ENCODE data around the gene VEPH1. TPM values are rescaled to one million over a fixed set of nuclear protein-coding genes. Genes with fewer than 3 reads are reported as not detected.

The VEPH1 gene
- total RNA-seq, 1 donor from 2014 or later = 0.78 TPM

GRCh38 chr3:157491136-157491535, 12.1 kb downstream of the VEPH1 start:
- intact Hi-C loops (cut with DNase I) = no loop called here
- DNase-seq (ENCODE audit: low spot score) = no peak

- intact Hi-C loops (cut with DNase I) = no loop called here
- no peak for DNase-seq (ENCODE audit: low spot score)
These were observed 15.1 kb downstream of the VEPH1 start for GRCh38 chr3:157488144-157488543.

GRCh38 chr3:157487339-157487738, 15.9 kb downstream of the VEPH1 start:
- DNase-seq (ENCODE audit: low spot score) = no peak
- intact Hi-C loops (cut with DNase I) = no loop called here

GRCh38 chr3:157479464-157480243, 23.6 kb downstream of the VEPH1 start:
- no peak for DNase-seq (ENCODE audit: low spot score)
- intact Hi-C loops (cut with DNase I) = no loop called here

- intact Hi-C loops (cut with DNase I) = no loop called here
These were observed 25.8 kb downstream of the VEPH1 start for GRCh38 chr3:157477441-157477840.

GRCh38 chr3:157475921-157476414, 27.2 kb downstream of the VEPH1 start:
- no peak for DNase-seq (ENCODE audit: low spot score)
- intact Hi-C loops (cut with DNase I) = no loop called here

More at GRCh38 chr3:157477441-157477840, 25.8 kb downstream of the VEPH1 start:
- no peak for DNase-seq (ENCODE audit: low spot score)

- DNase-seq (ENCODE audit: low spot score) = no peak
- intact Hi-C loops (cut with DNase I) = no loop called here
These were observed 30.6 kb downstream of the VEPH1 start for GRCh38 chr3:157472648-157473047.

GRCh38 chr3:157471064-157471463, 32.2 kb downstream of the VEPH1 start:
- DNase-seq (ENCODE audit: low spot score) = no peak
- intact Hi-C loops (cut with DNase I) = no loop called here

GRCh38 chr3:157469561-157470294, 33.5 kb downstream of the VEPH1 start:
- DNase-seq (ENCODE audit: low spot score) = no peak
- intact Hi-C loops (cut with DNase I) = no loop called here

GRCh38 chr3:157467200-157467599, 36.0 kb downstream of the VEPH1 start:
- intact Hi-C loops (cut with DNase I) = no loop called here
- DNase-seq (ENCODE audit: low spot score) = no peak

GRCh38 chr3:157465741-157466140, 37.5 kb downstream of the VEPH1 start:
- no peak for DNase-seq (ENCODE audit: low spot score)
- intact Hi-C loops (cut with DNase I) = no loop called here

- DNase-seq (ENCODE audit: low spot score) = no peak
- intact Hi-C loops (cut with DNase I) = no loop called here
These were observed 38.9 kb downstream of the VEPH1 start for GRCh38 chr3:157464321-157464720.

- intact Hi-C loops (cut with DNase I) = no loop called here
These were observed 39.4 kb downstream of the VEPH1 start for GRCh38 chr3:157463816-157464215.

GRCh38 chr3:157460253-157460652, 43.0 kb downstream of the VEPH1 start:
- DNase-seq (ENCODE audit: low spot score) = no peak

More at GRCh38 chr3:157463816-157464215, 39.4 kb downstream of the VEPH1 start:
- no peak for DNase-seq (ENCODE audit: low spot score)

GRCh38 chr3:157459706-157460105, 43.5 kb downstream of the VEPH1 start:
- intact Hi-C loops (cut with DNase I) = no loop called here

More at GRCh38 chr3:157460253-157460652, 43.0 kb downstream of the VEPH1 start:
- intact Hi-C loops (cut with DNase I) = no loop called here

GRCh38 chr3:157453824-157454223, 49.4 kb downstream of the VEPH1 start:
- intact Hi-C loops (cut with DNase I) = no loop called here
- no peak for DNase-seq (ENCODE audit: low spot score)

More at GRCh38 chr3:157459706-157460105, 43.5 kb downstream of the VEPH1 start:
- DNase-seq (ENCODE audit: low spot score) = no peak

GRCh38 chr3:157452097-157452496, 51.1 kb downstream of the VEPH1 start:
- DNase-seq (ENCODE audit: low spot score) = no peak

GRCh38 chr3:157447026-157447694, 56.1 kb downstream of the VEPH1 start:
- no peak for DNase-seq (ENCODE audit: low spot score)
- intact Hi-C loops (cut with DNase I) = no loop called here

More at GRCh38 chr3:157452097-157452496, 51.1 kb downstream of the VEPH1 start:
- intact Hi-C loops (cut with DNase I) = no loop called here

- intact Hi-C loops (cut with DNase I) = no loop called here
- DNase-seq (ENCODE audit: low spot score) = no peak
These were observed 57.4 kb downstream of the VEPH1 start for GRCh38 chr3:157445857-157446256.

GRCh38 chr3:157444797-157445184, 58.4 kb downstream of the VEPH1 start:
- intact Hi-C loops (cut with DNase I) = no loop called here

More at GRCh38 chr3:157444797-157445184, 58.4 kb downstream of the VEPH1 start:
- DNase-seq (ENCODE audit: low spot score) = no peak
